GM18858 (cell line): ENCODE measurements around the gene MRPL54.

Source experiments
- ATAC-seq: cut with Tn5 transposase; IDR thresholded peaks from one replicate; pipeline ENCODE4 v1.9.1; 2021; ENCODE audit not compliant: unreplicated experiment

Gene MRPL54

DNA sequence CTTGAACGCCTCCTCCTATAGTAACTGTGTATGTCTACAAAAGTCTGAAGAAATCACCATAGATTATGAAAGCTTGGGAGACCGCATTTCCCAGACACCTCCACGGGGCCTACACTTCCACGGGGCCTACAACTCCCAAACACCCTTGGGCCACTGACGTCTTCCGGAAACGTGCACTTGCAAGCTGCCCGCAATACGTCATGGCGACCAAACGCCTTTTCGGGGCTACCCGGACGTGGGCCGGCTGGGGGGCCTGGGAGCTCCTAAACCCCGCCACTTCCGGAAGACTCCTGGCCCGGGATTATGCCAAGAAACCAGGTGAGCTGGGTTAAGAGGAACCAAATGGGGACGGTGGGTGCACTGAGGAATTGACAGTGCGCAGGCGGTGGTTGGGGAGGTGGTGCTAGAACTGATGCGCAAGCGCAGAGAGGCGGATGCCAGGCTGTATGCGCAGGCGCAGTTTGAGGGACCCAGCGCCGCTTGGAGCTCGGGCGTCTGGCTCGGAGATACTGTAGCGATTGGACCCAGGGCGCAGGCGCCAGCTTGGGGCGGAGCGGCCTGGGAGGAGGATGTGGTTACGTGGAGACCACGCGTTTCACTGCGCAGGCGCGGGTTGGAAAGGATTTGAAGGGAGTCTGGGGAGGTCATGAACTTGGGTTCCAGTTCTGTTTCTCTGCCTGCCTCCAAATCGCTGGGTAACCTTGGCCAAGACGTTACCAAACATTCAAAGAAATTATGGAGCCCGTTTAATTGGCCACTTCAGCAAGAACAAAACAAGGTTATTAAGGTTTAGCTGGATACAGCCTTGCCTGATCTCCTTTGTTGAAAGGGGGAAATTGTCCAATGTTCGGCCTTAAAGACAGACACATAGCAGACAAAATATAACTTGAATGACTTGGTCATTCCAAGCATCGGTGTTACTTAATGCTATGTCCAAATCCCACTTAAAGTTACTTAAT is at the start of gene MRPL54:
Gene MRPL54 (plus strand): TSS at position 182 of the 959 bp plus-strand sequence. CDS start 19 bp downstream, at position 201.
- ATAC-seq, result peak; percentile 63

DNA sequence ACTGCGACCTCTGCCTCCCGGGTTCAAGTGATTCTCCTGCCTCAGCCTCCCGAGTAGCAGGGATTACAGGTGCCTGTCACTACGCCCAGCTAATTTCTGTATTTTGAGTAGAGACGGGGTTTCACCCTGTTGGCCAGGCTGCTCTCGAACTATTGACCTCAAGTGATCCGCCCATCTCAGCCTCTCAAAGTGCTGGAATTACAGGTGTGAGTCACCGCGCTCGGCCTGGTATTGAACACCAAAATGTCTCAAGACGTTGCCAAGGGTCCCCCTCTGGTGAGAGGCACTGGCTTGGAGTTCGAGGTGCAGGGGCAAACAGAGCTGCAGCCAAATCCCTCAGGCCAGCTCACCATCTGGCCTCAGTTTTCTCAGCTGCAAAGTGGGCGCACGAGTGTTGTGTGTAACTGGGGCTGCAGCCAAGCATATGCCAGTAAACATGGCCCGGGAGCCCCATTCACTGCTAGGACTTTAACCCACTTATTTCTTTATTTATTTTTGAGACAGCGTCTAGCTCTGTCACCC is 46.3 kb upstream of the MRPL54 start:
- no peak for ATAC-seq

GRCh38 chr19:3719868-3720267 is 42.6 kb upstream of the MRPL54 start:
- ATAC-seq, result no peak

DNA sequence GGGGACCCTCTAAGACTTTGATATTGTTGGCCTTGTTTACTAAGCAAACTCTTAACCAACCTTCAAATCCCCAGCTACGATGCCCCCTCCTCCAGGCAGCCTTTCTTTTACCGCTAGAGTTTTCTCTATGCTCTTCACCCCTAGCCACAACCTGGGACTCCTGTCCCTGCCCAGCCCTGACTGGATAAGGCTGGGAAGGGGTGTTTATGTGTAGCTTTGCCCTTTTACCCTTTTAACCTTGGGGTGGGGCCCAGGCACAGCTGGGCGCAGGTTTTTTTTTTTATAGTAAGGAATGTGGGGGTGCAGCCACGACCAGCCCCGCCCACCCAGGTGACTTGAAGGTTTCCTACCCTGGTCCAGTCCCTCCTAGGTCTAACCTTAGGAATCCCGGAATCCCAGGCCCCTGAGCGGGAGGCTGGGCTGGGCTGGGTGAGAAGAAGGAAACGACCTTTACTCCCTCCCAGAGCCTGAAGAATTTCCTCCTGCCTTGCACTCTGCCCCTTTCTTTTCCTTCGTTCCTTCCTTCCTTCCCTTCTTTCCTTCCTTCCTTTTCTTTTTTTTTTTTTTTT is 42.0 kb upstream of the MRPL54 start:
- no peak for ATAC-seq

- no peak for ATAC-seq
Observed at GRCh38 chr19:3721131-3721886, 41.2 kb upstream of the MRPL54 start.

- no peak for ATAC-seq
Observed at GRCh38 chr19:3721887-3722442, 40.5 kb upstream of the MRPL54 start.

DNA sequence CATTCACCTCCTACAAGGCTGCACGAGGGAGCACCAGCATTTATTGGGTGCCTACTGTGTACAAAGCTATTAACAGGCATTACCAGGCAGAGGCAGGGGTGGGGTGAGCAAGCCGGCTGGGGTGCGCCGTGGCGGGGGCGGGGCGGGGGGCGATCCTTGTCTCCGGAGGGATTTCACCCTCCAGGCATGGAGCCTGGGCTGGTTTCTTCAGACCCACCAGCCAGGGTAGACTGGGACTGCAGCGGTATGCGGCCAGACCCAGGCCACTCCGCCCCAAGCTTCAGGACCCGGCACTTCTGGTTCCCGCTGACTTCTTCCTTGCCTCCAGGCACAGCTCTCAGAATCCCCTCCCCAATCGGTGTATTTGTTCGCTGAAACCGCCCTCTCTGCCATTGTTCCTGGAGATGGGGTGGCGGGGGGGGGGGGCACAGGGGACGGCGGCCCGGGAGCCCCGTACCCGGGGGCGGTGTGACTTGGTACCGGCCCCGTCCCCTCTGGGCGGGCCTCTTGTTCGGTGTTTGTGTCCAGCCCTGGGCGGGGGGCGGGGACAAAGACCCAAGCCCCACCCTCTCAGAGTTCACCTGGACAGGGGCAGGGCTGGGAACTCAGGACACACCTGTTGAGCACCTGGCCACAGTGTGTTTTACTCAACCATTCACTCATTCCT is 39.9 kb upstream of the MRPL54 start:
- no peak for ATAC-seq

GRCh38 chr19:3723110-3723488 is 39.4 kb upstream of the MRPL54 start:
- ATAC-seq, result no peak

GRCh38 chr19:3723883-3724282 is 38.6 kb upstream of the MRPL54 start:
- ATAC-seq, result no peak

GRCh38 chr19:3725121-3725520 is 37.4 kb upstream of the MRPL54 start:
- no peak for ATAC-seq

GRCh38 chr19:3725640-3726310 is 36.7 kb upstream of the MRPL54 start:
- ATAC-seq, result no peak

DNA sequence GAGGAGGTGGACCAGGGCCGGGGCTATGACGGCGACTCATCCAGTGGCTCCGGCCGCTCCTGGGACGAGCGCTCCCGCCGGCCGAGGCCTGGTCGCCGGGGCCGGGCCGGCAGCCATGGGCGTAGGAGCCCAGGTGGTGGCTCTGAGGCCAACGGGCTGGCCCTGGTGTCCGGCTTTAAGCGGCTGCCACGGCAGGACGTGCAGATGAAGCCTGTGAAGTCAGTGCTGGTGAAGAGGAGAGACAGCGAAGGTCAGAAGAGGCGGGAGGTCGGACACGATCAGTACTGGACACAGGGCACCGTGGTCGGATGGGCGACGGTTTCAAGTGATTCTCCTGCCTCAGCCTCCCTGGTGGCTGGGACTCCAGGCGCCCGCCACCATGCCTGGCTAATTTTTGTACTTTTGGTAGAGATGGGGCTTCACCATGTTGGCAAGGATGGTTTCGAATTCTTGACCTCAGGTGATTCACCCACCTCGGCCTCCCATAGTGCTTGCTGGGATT is 32.0 kb upstream of the MRPL54 start:
- ATAC-seq, result no peak

DNA sequence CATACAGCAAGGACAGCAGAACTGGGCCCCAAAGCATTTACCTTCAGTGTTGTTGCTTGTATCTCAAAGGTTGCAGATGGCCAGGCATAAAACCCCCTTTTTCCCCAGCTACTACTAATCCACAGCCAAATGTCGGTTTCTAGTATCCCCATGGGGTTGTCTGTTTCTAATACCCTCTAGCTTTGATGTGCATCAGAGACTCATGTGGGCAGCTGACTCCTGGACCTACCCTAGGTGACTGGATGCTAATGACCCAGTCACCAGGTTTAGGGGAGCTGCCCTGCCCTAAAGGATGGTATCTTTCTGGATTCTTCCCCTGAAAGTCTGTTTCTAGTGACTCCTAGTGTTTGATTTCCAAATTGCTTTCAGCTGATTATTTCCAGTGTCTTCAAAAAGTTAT is 30.4 kb upstream of the MRPL54 start:
- ATAC-seq, result no peak

DNA sequence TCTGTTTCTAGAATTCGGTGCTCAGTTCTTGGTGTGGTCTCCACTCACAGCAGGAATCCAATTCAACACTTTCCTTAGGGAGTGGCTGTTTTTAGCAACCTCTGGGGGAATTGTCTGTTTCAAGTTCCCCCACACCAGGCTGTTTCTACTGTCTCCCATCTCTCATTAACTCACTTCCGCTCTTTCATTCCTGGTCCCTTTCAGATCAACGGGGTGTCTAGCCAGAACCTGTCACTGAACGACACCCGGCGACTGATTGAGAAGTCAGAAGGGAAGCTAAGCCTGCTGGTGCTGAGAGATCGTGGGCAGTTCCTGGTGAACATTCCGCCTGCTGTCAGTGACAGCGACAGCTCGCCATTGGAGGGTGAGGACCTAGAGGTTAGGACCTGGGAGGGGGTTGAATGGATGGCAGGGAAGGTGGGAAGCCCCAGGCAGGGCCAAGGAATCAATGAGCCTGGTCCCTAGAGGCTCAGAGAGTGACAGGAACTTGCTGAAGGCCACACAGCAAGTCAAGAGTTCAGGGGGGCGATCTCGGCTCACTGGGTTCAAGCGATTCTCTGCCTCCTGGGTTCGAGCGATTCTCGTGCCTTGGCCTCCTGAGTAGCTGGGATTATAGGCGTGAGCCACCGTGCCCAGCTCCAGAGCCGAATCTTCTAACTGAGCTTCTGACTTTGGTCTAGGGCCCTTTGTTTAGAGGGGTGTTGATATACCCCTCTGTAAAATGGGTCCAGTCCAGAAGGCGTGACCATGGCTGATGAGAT is 28.8 kb upstream of the MRPL54 start:
- ATAC-seq, result no peak

GRCh38 chr19:3734310-3734600 is 28.2 kb upstream of the MRPL54 start:
- ATAC-seq, result no peak

- no peak for ATAC-seq
Observed at GRCh38 chr19:3736106-3736724, 26.3 kb upstream of the MRPL54 start.

- no peak for ATAC-seq
Observed at GRCh38 chr19:3737487-3738205, 24.8 kb upstream of the MRPL54 start.
